Endothelial cell of umbilical vein (primary cell): ENCODE results near the gene BMPER. TPM values are rescaled to one million over a fixed set of nuclear protein-coding genes. Genes with fewer than 3 reads are reported as not detected.

Experiments used
- BruUV-seq: library from RNA; stranded (reverse); fragments of 400-500 nt; replicated peaks from 2 replicates; lab custom pipeline; 2021; lab: Mats Ljungman, UMichigan
- CTCF ChIA-PET: fragments of 300-600, 350-600 bp; sonication (Branson Sonifier 250); formaldehyde crosslinking; loops from one replicate; lab custom pipeline; 2021; ENCODE audit warnings: antibody characterized with exemption, inconsistent platforms; lab: Charles Lee
- POLR2A ChIA-PET: fragments of 300-600, 350-600 bp; sonication (Branson Sonifier 250); formaldehyde crosslinking; loops from one replicate; lab custom pipeline; 2021; ENCODE audit warnings: antibody characterized with exemption, inconsistent platforms; lab: Charles Lee
- DNase-seq: peaks from one replicate; pipeline ENCODE4 v3.0.0-alpha.2; 2011; ENCODE audit warnings: low read depth, low spot score
- FAIRE-seq: peaks from 2 replicates; lab custom pipeline; 2011; peaks lifted over from hg19 to GRCh38; lab: Jason Lieb, UNC
- H2AFZ ChIP-seq: 2 replicates; pipeline ENCODE4 v1.6.0; 2012; ENCODE audit warnings: low read depth, low read length, control low read depth, inconsistent platforms
- H3K27ac ChIP-seq: 2 replicates; pipeline ENCODE4 v1.5.1; 2011; ENCODE audit warnings: low read depth, mild to moderate bottlenecking, control low read depth, low read length, moderate library complexity; ENCODE audit not compliant: insufficient read depth
- H3K27me3 ChIP-seq, 2 experiments: 2 replicates each; pipeline versions ENCODE4 v1.6.0 to v1.6.1; 2011; ENCODE audit warnings: low read length in 2 of 2, mixed read lengths in 1 of 2; ENCODE audit not compliant: control insufficient read depth in 2 of 2, insufficient read depth in 2 of 2
- H3K36me3 ChIP-seq, 2 experiments: 2 replicates in 1 of 2; 3 replicates in 1 of 2; pipeline ENCODE4 v1.5.1; 2011; ENCODE audit warnings: low read length in 2 of 2, mild to moderate bottlenecking in 1 of 2, moderate library complexity in 1 of 2; ENCODE audit not compliant: control insufficient read depth in 2 of 2, insufficient read depth in 2 of 2; ENCODE audit errors: extremely low read depth in 1 of 2
- H3K4me1 ChIP-seq: 3 replicates; pipeline ENCODE4 v1.5.1; 2011; ENCODE audit warnings: mild to moderate bottlenecking, low read length; ENCODE audit not compliant: control insufficient read depth, insufficient read depth; ENCODE audit errors: extremely low read depth
- H3K4me2 ChIP-seq: 2 replicates; pipeline ENCODE4 v1.6.1; 2011; ENCODE audit warnings: low read length, control low read depth, mixed read lengths; ENCODE audit not compliant: insufficient read depth
- H3K4me3 ChIP-seq, 3 experiments: fragments of 200-600 bp in 1 of 3; sonication (generic), shearing (Covaris generic) in 1 of 3; replicated peaks in 1 of 3; 2 replicates each; pipeline ENCODE4 v1.5.1; 2011 to 2016; ENCODE audit warnings: control low read depth in 3 of 3, low read length in 3 of 3, mild to moderate bottlenecking in 2 of 3, inconsistent platforms in 1 of 3, low read depth in 1 of 3, moderate library complexity in 1 of 3; ENCODE audit not compliant: insufficient read depth in 1 of 3
- H3K79me2 ChIP-seq: 2 replicates; pipeline ENCODE4 v1.6.0; 2012; ENCODE audit warnings: low read length, inconsistent platforms; ENCODE audit not compliant: control insufficient read depth, insufficient read depth
- H3K9ac ChIP-seq: replicated peaks from 2 replicates; pipeline ENCODE3; 2011; ENCODE audit warnings: low read length, control low read depth; ENCODE audit not compliant: insufficient read depth; ENCODE audit errors: extremely low read depth
- H3K9me1 ChIP-seq: replicated peaks from 3 replicates; pipeline ENCODE4 v1.6.0; 2011; ENCODE audit warnings: mild to moderate bottlenecking, low read length; ENCODE audit not compliant: control insufficient read depth, insufficient read depth; ENCODE audit errors: extremely low read depth
- H3K9me3 ChIP-seq: replicated peaks from 2 replicates; pipeline ENCODE4 v1.5.1; 2012; ENCODE audit warnings: low read length, inconsistent platforms; ENCODE audit not compliant: control insufficient read depth, insufficient read depth
- H4K20me1 ChIP-seq: replicated peaks from 2 replicates; pipeline ENCODE3; 2011; ENCODE audit warnings: mild to moderate bottlenecking, low read length; ENCODE audit not compliant: control insufficient read depth, insufficient read depth; ENCODE audit errors: extremely low read depth
- EZH2 ChIP-seq: IDR thresholded peaks from 2 replicates; pipeline ENCODE4 v1.6.1; 2012; ENCODE audit warnings: borderline replicate concordance, low read depth, mild to moderate bottlenecking, moderate library complexity, low read length, inconsistent platforms; ENCODE audit not compliant: severe bottlenecking
- FOS ChIP-seq: IDR thresholded peaks from 2 replicates; pipeline ENCODE4 v1.6.1; 2011; ENCODE audit warnings: mild to moderate bottlenecking, low read length, moderate library complexity, borderline replicate concordance; ENCODE audit not compliant: insufficient read depth
- GATA2 ChIP-seq: IDR thresholded peaks from 2 replicates; pipeline ENCODE4 v1.7.0; 2011; ENCODE audit warnings: low read depth, mild to moderate bottlenecking, moderate library complexity, mixed read lengths, low read length; ENCODE audit not compliant: insufficient read length, insufficient read depth
- JUN ChIP-seq: IDR thresholded peaks from 2 replicates; pipeline ENCODE4 v1.6.1; 2011; ENCODE audit warnings: borderline replicate concordance, low read depth; ENCODE audit not compliant: insufficient read length, insufficient read depth
- MYC ChIP-seq: IDR thresholded peaks from one replicate; pipeline ENCODE4 v1.6.1; 2011; ENCODE audit warnings: mild to moderate bottlenecking, low read depth, low read length
- POLR2A ChIP-seq: IDR thresholded peaks from 2 replicates; pipeline ENCODE4 v1.6.1; 2012; ENCODE audit warnings: low read depth, mild to moderate bottlenecking, control low read depth, low read length
- POLR2AphosphoS5 ChIP-seq: IDR thresholded peaks from 2 replicates; pipeline ENCODE4 v1.6.1; 2012; ENCODE audit warnings: low read depth, mild to moderate bottlenecking, control low read depth, low read length, moderate library complexity; ENCODE audit not compliant: insufficient read depth
- dilution Hi-C: fragments of 300-500 bp; cut with MboI; formaldehyde crosslinking; loops from one replicate; pipeline ENCODE4 v1.15.0; 2019; ENCODE audit warnings: low sequenced_read_pairs; ENCODE audit not compliant: extremely low pct_ligation_motif_present
- intact Hi-C: fragments of 100-400 bp; cut with micrococcal nuclease; formaldehyde crosslinking; loops from one replicate; pipeline ENCODE4 v1.10.0; 2022
- polyA plus RNA-seq, 4 experiments: library from polyadenylated mRNA; depleted of rRNA in 3 of 4; stranded (reverse) in 3 of 4; unstranded in 1 of 4; fragments of >200 nt; gene quantifications; 2 replicates each; pipeline versions ENCODE4 v1.2.1 to v1.2.3, GENCODE V29; 2011 to 2012; ENCODE audit warnings: missing spikeins in 1 of 4
- total RNA-seq: library from RNA; stranded (reverse); gene quantifications from 2 replicates; pipeline ENCODE4 v1.2.3, GENCODE V29; 2021
- TF ChIP-seq, protein P1 (sequence below), 2 donors: IDR thresholded peaks; 1 replicate in 1 of 2; 2 replicates in 1 of 2; pipeline ENCODE4 v1.5.1; 2011; ENCODE audit warnings: low read length in 2 of 2, mild to moderate bottlenecking in 2 of 2, moderate library complexity in 2 of 2, control low read depth in 1 of 2, inconsistent platforms in 1 of 2, low read depth in 1 of 2; ENCODE audit not compliant: insufficient read depth in 1 of 2; ENCODE audit errors: extremely low read depth in 1 of 2
- TF ChIP-seq, protein P2 (sequence below): IDR thresholded peaks from 2 replicates; pipeline ENCODE4 v1.6.1; 2011; ENCODE audit not compliant: insufficient read depth, insufficient read length

BMPER gene
- total and polyA plus RNA-seq, 2 donors (not counting 3 experiments of a cell fraction or from before 2014, with no cell fraction given), result 0.10 to 0.13 TPM

DNA sequence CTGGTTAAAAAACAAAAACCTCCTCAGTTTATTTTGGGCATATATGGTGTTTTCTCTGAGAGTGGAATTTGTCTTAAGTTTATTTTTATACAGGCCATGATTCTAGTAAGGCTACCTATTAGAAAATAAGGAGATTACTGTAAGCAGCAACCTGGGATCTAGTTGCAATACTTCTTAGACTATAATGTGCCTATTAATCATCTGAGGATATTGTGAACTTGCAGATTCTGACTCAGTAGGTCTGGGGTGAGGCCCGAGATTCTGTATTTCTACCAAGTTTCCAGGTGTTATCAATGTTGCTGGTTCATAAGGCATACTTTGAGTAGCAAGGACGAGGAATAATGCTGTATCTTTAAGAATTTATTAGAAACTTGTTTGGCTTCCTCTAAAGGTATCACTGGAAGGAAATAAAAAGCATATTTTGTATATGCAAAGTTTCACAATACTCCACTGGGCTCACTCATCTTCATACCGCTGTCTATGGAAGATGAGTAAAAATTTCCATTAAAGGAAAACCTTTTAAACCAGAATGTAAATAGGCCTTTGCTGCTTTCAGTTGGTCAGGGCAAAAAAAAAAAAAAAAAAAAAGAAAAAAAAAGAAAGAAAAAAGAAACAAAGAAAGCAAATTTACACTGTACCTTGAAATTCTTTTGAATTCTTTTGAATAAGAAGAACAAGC lies 105.8 kb downstream of the BMPER start:
- Histone ChIP-seq H3K9ac (no peak overlapping the region), H3K4me1 (peaks cover 8% of the 10 kb centered on the region), H3K9me1 (no peaks in the 10 kb centered on the region), H3K79me2 (no peaks in the 10 kb centered on the region), H3K4me2 (no peak overlapping the region), H3K36me3 (no peaks in the 10 kb centered on the region), H3K27me3 (no peaks in the 10 kb centered on the region), H3K27ac (no peak overlapping the region), H3K4me3 (no peak overlapping the region), H3K9me3 (no peaks in the 10 kb centered on the region), H4K20me1 (no peaks in the 10 kb centered on the region), H2AFZ (no peak overlapping the region)
- dilution Hi-C loops (no loop called here), intact Hi-C loops (no loop called here)
- no peak for DNase-seq
- BruUV-seq, result no TSS peak
- ChIA-PET CTCF (no interaction called here), POLR2A (no interaction called here)
- FAIRE-seq, result no peak
- TF ChIP-seq POLR2A (no peak), JUN (no peak), POLR2AphosphoS5 (no peak), MYC (no peak), FOS (no peak), EZH2 (no peak), GATA2 (no peak)
- TF ChIP-seq, protein P1, sequence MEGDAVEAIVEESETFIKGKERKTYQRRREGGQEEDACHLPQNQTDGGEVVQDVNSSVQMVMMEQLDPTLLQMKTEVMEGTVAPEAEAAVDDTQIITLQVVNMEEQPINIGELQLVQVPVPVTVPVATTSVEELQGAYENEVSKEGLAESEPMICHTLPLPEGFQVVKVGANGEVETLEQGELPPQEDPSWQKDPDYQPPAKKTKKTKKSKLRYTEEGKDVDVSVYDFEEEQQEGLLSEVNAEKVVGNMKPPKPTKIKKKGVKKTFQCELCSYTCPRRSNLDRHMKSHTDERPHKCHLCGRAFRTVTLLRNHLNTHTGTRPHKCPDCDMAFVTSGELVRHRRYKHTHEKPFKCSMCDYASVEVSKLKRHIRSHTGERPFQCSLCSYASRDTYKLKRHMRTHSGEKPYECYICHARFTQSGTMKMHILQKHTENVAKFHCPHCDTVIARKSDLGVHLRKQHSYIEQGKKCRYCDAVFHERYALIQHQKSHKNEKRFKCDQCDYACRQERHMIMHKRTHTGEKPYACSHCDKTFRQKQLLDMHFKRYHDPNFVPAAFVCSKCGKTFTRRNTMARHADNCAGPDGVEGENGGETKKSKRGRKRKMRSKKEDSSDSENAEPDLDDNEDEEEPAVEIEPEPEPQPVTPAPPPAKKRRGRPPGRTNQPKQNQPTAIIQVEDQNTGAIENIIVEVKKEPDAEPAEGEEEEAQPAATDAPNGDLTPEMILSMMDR (IDR thresholded peaks at IDR 0.05; ENCODE audit: extremely low read depth in 1 of 2, insufficient read depth in 1 of 2, low read depth in 1 of 2, low read length in 2 of 2), result no peak
- TF ChIP-seq, protein P2, sequence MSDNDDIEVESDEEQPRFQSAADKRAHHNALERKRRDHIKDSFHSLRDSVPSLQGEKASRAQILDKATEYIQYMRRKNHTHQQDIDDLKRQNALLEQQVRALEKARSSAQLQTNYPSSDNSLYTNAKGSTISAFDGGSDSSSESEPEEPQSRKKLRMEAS, result no peak
